HG02759 (cell line): ENCODE data around the gene POC1B.

Experiments
- ATAC-seq: cut with Tn5 transposase; IDR thresholded peaks from one replicate; pipeline ENCODE4 v1.9.1; 2021; ENCODE audit warnings: mild to moderate bottlenecking, moderate library complexity; ENCODE audit not compliant: unreplicated experiment

Gene POC1B

DNA sequence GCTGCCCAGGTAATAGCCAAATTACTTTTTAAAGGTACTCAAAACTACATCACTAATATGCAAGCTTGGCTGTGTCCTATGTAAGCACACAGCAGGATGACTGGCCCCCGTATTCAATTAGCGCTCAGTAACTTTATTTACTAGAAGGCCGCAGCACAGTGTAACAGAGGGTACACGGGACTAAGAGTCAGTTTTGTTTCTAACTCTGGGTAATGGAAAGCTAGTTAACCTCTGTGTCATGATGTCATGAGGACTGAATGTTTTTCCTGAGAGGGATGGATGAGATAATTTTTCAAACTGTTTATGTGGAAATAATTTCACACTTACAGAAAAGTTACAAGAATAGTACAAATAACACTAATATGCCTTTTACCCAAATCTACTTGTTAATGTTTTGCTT lies 28.4 kb downstream of the POC1B start:
- ATAC-seq, result no peak

- no peak for ATAC-seq
Measured at GRCh38 chr12:89497005-89497404, 28.8 kb downstream of the POC1B start.

DNA sequence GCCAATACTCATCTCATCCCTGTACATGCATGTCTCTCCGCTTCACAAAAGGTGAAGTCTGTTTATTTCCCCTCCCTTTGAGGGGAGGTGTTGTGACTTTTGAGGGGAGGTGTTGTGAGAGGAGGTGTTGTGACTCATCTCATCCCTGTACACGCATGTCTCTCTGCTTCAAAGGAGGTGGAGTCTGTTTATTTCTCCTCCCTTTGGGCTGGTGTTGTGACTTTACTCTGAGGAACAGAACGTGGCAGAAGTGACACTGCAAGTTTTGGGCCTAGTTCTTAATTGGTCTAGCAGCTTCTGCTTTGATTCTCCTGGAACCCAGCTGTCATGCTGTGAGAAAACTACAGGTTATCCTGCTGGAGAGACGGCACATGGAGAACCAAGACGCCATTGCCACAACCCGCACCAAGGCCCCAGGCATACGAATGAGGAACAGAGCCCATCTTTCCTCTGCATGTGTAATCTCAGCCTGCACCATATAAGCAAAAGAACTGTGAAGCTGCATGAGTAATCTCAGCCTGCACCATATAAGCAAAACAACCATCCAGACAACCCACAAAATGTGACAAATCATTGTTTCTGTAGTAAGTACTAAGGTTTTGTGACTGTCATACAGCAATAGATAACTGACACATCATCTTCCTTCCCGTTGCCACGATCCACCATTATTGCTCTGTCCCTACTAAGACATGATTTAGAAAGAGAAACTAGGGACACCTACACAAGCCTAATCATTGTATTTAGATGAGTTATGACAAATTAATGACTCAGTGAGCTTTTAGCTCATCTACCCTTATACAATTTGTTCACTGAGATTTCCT lies 31.2 kb downstream of the POC1B start:
- ATAC-seq, result peak; percentile 58

DNA sequence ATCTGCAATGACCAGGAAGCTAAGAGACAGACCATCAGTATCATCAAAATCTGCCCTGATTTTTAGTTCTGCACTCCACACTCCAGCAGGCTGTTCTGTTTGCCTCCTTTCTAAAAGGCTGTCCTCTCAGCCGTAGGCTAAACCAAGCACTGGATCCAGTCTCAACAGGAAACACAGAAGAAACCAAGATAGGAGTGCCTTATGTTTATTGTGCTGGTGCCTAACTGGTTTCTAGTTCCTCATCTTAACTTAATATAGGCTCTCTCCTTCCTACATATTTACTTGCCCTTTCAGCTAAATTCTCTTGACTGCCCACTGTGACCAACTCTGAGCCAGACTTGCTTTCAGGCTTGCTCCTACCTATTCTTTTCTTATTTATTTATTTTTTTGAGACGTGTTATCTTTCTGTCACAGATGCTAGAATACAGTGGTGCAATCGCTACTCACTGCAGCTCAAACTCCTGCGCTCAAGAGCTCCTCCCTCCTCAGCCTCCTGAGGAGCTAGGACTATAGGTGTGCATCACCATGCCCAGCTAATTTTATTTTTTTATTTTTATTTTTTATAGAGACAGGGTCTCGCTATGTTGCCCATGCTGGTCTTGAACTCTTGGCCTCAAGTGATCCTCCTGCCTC lies 32.1 kb downstream of the POC1B start:
- no peak for ATAC-seq

- no peak for ATAC-seq
Measured at GRCh38 chr12:89492883-89493282, 33.0 kb downstream of the POC1B start.

GRCh38 chr12:89490922-89491321 lies 34.9 kb downstream of the POC1B start:
- ATAC-seq, result no peak

DNA sequence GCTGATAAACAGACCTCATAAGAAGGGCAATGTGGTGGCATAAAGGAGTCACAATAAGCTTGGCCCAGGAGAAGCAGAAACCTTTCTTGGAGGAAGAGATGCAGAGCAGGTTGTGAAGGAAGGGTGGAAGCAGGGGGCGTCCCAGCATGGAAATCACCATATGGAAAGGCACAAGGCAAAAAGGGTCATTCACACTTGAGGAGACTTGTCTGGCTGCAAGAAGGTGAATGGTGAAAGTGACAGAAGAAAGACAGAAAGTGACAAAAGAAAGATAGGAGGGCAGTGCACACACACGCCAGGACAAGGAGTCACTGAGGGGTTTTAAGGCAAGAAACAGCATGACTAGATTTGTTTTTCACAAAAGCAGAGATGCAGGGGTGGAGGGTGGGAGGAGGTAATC lies 39.6 kb downstream of the POC1B start:
- no peak for ATAC-seq

GRCh38 chr12:89484470-89484869 lies 41.4 kb downstream of the POC1B start:
- no peak for ATAC-seq

DNA sequence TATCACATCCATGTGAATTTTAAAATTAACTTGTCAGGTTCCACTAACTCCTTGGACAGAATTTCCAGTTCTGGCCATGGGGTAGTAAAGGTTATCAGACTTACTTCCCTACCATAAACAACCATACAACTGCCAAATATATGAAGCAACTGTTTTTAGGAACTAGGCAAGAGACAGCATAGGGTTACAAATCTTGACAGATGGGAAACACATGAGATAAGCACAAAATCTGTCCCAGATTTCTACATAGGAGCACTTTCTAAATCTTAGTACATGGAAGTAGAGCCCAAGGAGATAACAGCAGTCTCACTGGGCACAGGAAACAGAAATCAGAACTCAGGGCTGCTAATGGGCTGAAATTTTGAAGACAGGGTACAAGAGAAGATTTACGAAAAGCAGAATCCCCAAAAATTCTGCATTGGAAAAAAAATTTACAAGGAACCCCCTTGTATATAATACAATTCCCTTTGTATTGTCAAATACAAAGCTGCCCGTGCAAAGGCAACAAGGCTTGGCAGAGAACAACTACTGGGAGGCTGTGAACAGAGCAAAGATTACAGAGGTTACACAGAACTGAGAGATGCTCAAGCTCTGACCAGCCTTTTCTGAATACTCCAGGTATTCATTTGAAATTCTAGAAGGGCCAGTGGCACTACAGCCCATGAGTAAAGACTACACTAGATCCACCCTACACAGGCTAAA lies 44.5 kb downstream of the POC1B start:
- ATAC-seq, result no peak

DNA sequence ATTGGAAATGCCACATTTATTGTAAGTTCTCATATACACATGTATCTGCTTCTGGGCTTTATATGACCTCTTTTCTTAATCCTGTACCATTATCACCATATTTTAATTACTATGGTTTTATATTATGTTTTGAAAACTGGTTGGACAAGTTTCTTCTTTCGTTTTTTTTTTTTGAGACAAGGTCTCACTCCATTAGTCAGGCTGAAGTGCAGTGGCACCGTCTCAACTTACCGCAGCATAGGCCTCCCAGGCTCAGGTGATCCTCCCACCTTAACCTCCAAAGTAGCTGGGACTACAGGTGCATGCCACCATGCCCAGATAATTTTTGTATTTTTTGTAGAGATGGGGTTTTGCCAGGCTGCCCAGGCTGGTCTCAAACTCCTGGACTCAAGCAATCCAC lies 45.9 kb downstream of the POC1B start:
- no peak for ATAC-seq

- ATAC-seq, result no peak
Measured at GRCh38 chr12:89477633-89478279, 48.1 kb downstream of the POC1B start.

DNA sequence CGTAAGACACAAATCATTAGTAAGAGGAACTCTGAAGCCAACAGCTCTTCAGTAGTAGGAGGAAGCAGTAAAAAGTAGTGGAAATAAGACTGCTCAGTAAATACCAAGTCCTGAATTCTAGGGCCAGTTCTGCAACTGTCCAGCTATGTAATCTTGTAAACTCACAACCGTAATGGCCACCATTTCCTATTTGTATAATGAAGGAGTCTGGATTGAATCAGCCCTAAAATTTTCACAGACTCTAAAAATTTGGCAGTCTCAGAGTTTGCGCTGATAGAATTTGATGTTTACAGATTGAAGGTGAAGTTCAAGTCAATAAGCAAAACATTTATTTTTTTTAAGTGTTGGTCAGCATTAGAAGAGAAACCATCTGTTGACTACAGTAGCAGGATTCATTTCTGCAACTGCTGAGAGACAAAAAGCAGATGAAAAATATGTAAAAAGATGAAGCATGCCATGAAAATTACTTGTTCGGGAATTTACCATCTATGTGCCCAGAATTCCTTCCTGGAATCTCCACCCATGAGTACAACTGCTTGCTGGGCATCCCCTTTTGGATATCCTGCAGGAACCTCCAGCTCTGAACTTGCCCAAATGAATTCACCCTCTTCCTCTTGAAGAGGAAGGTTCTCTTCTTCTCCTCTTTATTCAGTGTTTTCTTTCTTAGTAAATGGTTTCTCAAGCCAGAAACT lies 48.8 kb downstream of the POC1B start:
- no peak for ATAC-seq

GRCh38 chr12:89476232-89476631 lies 49.6 kb downstream of the POC1B start:
- ATAC-seq, result no peak

GRCh38 chr12:89475203-89475990 lies 50.5 kb downstream of the POC1B start:
- ATAC-seq, result no peak

DNA sequence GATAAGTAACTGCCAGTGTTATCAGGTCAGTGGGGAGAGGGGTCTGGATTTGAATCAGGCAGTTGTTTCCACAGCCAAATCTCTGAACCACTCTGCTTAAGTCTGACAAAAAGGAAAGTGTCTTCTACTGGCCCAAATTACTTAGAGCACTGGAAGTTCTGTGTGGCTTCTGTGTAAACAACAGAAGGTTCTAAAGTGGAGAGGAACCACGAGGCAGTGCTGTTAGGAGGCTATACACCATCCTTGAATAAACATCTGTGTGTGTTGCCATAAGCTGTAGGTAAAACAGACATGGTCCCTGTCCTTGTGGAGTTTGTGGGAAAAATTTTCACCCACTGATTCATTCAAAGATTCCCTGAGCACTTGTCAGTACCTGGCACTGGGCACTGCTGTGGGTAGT lies 51.2 kb downstream of the POC1B start:
- no peak for ATAC-seq

DNA sequence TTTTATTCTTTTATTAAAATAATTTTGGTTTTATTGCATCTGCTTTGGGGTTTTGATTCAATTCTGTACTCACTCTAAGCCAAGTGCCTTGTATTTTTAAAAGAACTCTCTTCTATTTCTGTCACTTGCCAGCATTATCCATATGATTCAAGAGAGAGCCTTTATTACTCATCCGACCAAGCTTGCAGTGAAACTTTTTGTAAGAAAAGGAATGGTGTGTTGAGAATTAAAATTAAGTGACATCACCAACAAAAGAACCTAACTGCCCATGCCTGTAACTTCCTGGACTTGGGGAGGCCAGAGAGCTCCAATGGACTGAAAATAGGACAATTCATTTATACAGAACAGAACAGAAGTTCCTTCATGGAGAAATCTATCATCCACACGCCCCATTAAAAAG lies 53.3 kb downstream of the POC1B start:
- ATAC-seq, result no peak

GRCh38 chr12:89470741-89471509 lies 54.9 kb downstream of the POC1B start:
- ATAC-seq, result peak; percentile 45

DNA sequence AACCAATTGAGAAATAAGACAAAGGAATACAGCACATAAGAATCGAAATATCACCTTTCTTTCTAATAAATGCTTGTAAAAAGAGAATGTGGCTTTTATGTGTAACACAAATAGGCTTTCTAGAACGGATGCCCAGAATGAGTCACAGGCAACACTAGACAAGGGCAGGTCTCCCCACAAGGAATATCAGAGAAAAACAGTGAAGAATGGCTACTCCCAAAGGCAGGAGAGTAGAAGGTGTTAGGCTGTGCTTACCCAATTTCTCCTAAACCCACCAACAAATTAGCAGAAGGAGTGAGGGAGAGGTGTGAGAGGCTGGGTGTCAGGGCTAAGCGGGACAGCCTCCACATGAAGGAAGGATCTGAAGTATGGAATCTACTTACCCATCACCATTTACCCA lies 56.5 kb downstream of the POC1B start:
- peak; percentile 58 for ATAC-seq

GRCh38 chr12:89468648-89469326 lies 57.1 kb downstream of the POC1B start:
- ATAC-seq, result peak; percentile 79
